Spinal cord (tissue), 10 donors: ENCODE measurements around the gene SULT1C2. TPM values are rescaled to one million over a fixed set of nuclear protein-coding genes. Genes with fewer than 3 reads are reported as not detected.
A peak's percentile ranks its signal among the peaks of the same experiment; 100 is the strongest.

Source experiments
- DNase-seq, 6 donors: peaks; one replicate each; pipeline versions ENCODE4 v3.0.0 to v3.0.0-alpha.2; 2013 to 2015; ENCODE audit warnings: low spot score in 6 of 6, low read depth in 4 of 6
- H3K27ac ChIP-seq: one replicate; pipeline ENCODE4 v1.5.1; 2013; ENCODE audit warnings: low read depth, low read length, control low read depth
- H3K27me3 ChIP-seq: one replicate; pipeline ENCODE4 v1.6.1; 2013; ENCODE audit warnings: low read length; ENCODE audit not compliant: control insufficient read depth, insufficient read depth
- H3K36me3 ChIP-seq: one replicate; pipeline ENCODE4 v1.6.1; 2013; ENCODE audit warnings: low read length; ENCODE audit not compliant: control insufficient read depth, insufficient read depth
- H3K4me1 ChIP-seq: one replicate; pipeline ENCODE4 v1.6.1; 2013; ENCODE audit warnings: low read length; ENCODE audit not compliant: control insufficient read depth, insufficient read depth
- H3K4me3 ChIP-seq: one replicate; pipeline ENCODE4 v1.5.1; 2013; ENCODE audit warnings: low read depth, low read length, control low read depth
- H3K9me3 ChIP-seq: one replicate; pipeline ENCODE4 v1.6.1; 2013; ENCODE audit warnings: low read length; ENCODE audit not compliant: control insufficient read depth, insufficient read depth
- WGBS: methylation state at CpG from one replicate; pipeline ENCODE4 v1.1.5; 2013; ENCODE audit warnings: missing lambda C conversion rate; ENCODE audit not compliant: insufficient coverage; 5-methylcytosine and 5-hydroxymethylcytosine counted together
- polyA plus RNA-seq, 2 donors: library from polyadenylated mRNA; unstranded; fragments of 120-200 nt; gene quantifications; one replicate each; pipeline ENCODE4 v1.2.1, GENCODE V29; 2013; ENCODE audit not compliant: insufficient read length in 2 of 2
- total RNA-seq, 2 donors: library from RNA; depleted of rRNA in 1 of 2; stranded (reverse); fragments of 120-200 nt in 1 of 2; fragments of >200 nt in 1 of 2; gene quantifications; one replicate each; pipeline versions ENCODE4 v1.2.3 to v1.2.4, GENCODE V29; 2013 to 2014
- donor health status: healthy.

SULT1C2 gene
- total and polyA plus RNA-seq, 4 donors: 0.95 to 4.4 (median 2.8) TPM

DNA sequence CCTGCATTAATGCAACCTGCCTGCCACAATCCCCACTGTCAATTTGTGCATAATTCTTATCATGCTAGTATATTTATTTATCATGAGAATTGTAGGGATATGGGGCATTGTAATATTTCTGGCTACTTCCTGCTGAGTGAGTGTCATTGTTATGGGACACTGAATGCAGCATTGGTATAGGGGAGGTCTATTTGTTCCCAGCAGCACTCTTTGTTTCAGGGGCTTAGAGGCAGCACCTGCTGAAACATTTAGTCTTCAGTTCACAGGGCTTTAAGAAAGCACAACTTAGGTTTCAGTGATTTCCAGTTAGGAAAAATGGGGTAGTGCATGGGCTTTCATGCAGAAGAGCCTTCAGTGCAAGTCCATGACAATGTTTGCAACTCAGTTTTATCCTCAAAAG is 25.3 kb upstream of the SULT1C2 start:
- Histone ChIP-seq H3K36me3 (no peaks in the 10 kb centered on the region), H3K4me3 (no peak overlapping the region), H3K27ac (no peak overlapping the region), H3K4me1 (no peaks in the 10 kb centered on the region), H3K27me3 (no peaks in the 10 kb centered on the region), H3K9me3 (no peaks in the 10 kb centered on the region)
- DNase-seq: no peak

DNA sequence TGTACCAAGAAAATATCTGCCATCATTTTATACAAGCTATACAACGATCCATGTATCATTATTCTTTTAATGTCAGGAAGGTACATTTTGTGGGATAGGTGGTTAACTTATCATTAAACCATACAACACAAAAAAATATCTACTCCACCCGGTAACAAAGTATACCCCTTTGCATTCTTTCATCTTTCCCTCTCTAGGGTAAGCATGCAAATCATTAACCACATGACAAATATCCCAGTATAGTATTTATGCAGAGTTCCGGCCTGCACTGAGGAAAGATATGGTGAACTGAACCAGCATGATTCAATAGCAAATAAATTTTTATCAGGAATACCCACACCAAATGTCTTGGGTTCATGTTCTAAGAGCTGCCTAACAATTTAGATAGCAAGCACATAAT is 22.5 kb upstream of the SULT1C2 start:
- WGBS: no CpG with 5 or more reads among the region's 3 CpGs
- DNase-seq: no peak
- H3K36me3 ChIP-seq: no peaks in the 10 kb centered on the region
- H3K27ac ChIP-seq: no peak overlapping the region
- no peaks in the 10 kb centered on the region for H3K27me3 ChIP-seq
- no peaks in the 10 kb centered on the region for H3K9me3 ChIP-seq
- no peaks in the 10 kb centered on the region for H3K4me1 ChIP-seq
- no peak overlapping the region for H3K4me3 ChIP-seq

DNA sequence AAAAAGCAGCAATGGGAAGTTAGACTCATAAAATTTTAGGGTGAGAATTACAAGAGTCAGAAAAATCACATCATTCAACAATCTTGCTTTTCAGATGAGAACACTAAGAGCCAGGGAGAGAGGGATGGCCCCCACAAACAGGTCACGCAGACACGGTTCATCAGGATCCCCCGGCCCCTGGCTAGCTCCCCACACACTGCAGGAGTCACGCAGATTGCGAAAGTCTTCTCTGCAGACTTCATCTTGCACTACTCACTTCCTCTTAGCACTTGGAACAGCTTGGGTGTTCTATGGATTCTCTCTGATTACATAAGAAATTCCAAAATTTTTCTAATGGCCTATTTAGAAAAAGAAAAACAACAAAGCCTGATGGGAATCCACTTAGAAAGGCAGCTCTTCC is 21.6 kb upstream of the SULT1C2 start:
- Histone ChIP-seq H3K36me3 (no peaks in the 10 kb centered on the region), H3K4me3 (no peak overlapping the region), H3K4me1 (no peaks in the 10 kb centered on the region), H3K27ac (peak overlapping the region; percentile 81), H3K27me3 (no peaks in the 10 kb centered on the region), H3K9me3 (no peaks in the 10 kb centered on the region)
- 78% methylated on average over 4 of the region's 5 CpGs for WGBS
- peak in 1 of 6 donors; percentile 40 for DNase-seq

DNA sequence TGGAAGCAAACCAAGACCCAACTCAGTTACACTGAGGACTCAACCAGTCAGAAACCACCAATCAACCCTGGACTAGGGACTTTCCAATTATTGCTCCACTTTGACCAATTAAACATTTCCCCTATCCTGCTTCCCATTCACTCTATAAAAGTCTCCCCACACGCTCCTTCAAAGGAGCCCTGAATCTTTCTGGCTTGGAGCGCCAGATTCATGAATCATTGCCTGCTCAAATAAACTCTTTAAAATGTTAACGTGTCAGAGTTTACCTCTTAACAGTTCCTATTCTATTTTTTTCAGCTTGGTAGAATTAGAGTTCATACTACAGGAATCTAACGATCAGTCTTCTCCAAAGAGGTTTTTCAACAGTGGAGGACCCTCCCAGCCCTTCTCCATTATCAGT is 20.7 kb upstream of the SULT1C2 start:
- no peaks in the 10 kb centered on the region for H3K9me3 ChIP-seq
- WGBS: 88% methylated on average over 1 of the region's 4 CpGs
- H3K4me3 ChIP-seq: no peak overlapping the region
- no peak for DNase-seq
- peak overlapping the region; percentile 81 for H3K27ac ChIP-seq
- no peaks in the 10 kb centered on the region for H3K4me1 ChIP-seq
- no peaks in the 10 kb centered on the region for H3K27me3 ChIP-seq
- no peaks in the 10 kb centered on the region for H3K36me3 ChIP-seq

DNA sequence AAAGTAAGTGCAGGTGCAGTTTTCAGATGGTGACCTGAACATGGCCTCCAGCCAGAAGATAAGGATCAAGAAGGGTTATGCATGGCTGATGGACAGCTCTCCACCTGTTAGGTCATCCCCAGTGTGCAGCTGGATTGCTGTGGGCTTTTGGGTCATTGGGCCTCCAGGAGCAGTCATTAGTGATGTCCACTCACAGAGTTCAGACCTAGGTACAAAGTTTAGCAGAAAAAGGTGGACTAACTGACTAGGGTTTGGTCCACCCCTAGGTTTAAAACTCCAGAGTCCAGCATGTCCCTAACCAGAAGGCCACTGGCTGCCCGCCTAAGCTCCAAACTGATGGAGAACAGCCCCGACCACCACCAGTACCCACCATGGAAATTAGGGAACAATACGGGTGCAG is 18.3 kb upstream of the SULT1C2 start:
- H3K4me1 ChIP-seq: no peaks in the 10 kb centered on the region
- DNase-seq: no peak
- 81% methylated on average over 3 of the region's 3 CpGs for WGBS
- H3K9me3 ChIP-seq: no peaks in the 10 kb centered on the region
- H3K4me3 ChIP-seq: no peak overlapping the region
- no peaks in the 10 kb centered on the region for H3K36me3 ChIP-seq
- no peak overlapping the region for H3K27ac ChIP-seq
- no peaks in the 10 kb centered on the region for H3K27me3 ChIP-seq

DNA sequence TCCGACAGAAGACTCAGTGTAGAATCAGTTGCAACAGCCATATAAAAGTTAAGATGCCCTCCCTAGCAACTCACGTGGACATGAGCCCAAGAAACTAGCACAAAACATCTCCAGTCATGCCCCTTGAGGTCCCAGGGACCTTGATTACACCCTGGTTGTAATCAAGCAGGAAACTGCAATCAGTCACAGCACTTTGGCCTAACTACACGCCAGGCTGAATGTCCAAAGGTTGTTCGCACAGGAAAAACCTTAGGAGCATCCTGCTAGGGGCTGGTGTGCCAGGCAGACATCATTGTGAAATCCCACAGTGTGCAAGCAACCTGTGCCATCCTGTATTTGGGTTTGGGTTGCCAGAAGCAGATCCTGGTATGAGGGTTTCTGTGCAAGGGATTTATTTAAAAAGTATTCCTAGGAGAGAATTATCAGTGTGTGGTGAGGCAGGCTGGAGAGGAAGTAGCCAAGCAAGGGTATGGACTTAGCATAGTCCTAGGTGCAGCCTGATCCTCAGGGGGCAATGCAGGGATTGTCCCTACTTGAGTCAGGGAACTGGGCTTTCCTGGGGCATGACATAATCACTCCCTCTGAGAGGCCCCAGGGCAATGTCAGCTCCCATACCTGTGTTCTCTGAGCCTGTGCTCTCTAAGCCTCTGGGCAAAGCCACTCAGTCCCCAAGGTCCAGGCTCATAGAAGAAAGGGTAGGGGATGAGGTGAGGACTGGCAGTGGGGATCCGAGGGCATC is 17.8 kb upstream of the SULT1C2 start:
- Histone ChIP-seq H3K27ac (peak overlapping the region; percentile 3), H3K4me3 (no peak overlapping the region), H3K36me3 (no peaks in the 10 kb centered on the region), H3K27me3 (no peaks in the 10 kb centered on the region), H3K9me3 (no peaks in the 10 kb centered on the region), H3K4me1 (no peaks in the 10 kb centered on the region)
- 91% methylated on average over 5 of the region's 5 CpGs for WGBS
- DNase-seq: no peak

DNA sequence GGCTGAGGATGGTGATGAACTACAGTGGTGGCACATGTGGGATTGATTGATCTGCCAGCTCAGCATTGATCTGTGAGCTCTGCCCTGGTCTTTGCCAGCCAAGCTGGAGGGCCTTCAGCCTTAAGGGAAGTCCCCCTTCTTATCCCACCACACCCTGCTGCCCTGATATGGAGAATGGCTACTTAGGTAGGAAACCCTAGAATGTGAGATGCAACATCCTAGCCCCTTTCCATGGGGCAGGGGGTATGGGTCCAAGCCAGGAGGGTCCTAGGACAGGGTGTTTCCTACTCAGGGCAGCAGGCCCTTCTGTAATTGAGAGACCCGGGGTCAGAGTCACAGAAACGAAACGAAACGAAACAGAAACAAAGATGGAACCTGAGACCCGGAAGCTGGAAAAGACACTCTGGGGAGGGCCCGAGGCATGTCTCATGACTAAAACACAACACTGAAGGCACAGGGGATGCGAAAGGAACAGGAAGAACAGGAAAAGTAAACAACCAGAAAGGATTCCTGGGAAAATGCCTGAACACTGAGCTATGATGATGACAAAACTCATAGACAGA is 16.9 kb upstream of the SULT1C2 start:
- Histone ChIP-seq H3K9me3 (no peaks in the 10 kb centered on the region), H3K36me3 (no peaks in the 10 kb centered on the region), H3K27ac (peak overlapping the region; percentile 3), H3K27me3 (no peaks in the 10 kb centered on the region), H3K4me1 (no peaks in the 10 kb centered on the region), H3K4me3 (no peak overlapping the region)
- DNase-seq: peak in 1 of 6 donors; percentile 45
- 82% methylated on average over 6 of the region's 7 CpGs for WGBS

DNA sequence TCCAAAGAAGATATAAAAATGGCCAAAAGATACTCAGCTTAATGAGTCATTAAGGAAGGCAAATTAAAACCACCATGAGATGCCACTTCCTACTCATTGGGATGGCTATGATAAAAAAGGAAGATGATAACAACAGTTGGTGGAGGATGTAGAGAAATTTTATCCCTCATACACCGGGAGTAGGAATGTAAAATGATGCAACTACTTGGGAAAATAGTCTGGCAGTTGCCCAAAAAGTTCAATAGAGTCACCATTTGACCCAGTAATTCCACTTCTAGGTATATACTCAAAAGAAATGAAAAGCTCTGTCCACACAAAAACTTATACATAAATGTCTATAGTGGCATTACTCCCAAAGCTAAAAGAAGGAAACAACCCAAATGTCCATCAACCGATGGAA is 10.1 kb upstream of the SULT1C2 start:
- Histone ChIP-seq H3K4me1 (no peaks in the 10 kb centered on the region), H3K27me3 (no peaks in the 10 kb centered on the region), H3K27ac (no peak overlapping the region), H3K9me3 (no peaks in the 10 kb centered on the region), H3K4me3 (no peak overlapping the region), H3K36me3 (no peaks in the 10 kb centered on the region)
- DNase-seq: no peak
- no CpG with 5 or more reads among the region's 2 CpGs for WGBS

DNA sequence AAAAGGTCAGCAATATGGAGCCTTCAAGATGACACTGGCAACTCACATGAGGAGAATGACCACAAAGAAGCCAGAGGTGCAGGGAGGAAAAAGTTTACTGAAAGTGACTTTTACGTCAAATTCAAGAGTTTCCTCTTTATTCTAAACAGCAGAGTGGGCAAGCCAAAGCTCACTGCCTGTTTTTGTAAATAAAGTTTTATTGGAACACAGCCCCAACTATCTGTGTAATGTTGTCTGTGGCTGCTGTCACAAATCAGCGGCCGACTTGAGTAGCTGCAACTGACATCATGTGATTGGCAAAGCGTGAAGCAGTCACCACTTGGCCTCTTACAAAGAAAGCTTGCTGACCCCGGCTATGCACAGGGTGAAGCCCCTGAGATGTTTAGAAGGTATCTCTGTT is 9.2 kb upstream of the SULT1C2 start:
- no peaks in the 10 kb centered on the region for H3K4me1 ChIP-seq
- 83% methylated on average over 4 of the region's 5 CpGs for WGBS
- no peaks in the 10 kb centered on the region for H3K27me3 ChIP-seq
- H3K36me3 ChIP-seq: no peaks in the 10 kb centered on the region
- no peaks in the 10 kb centered on the region for H3K9me3 ChIP-seq
- DNase-seq: no peak
- H3K27ac ChIP-seq: no peak overlapping the region
- no peak overlapping the region for H3K4me3 ChIP-seq

DNA sequence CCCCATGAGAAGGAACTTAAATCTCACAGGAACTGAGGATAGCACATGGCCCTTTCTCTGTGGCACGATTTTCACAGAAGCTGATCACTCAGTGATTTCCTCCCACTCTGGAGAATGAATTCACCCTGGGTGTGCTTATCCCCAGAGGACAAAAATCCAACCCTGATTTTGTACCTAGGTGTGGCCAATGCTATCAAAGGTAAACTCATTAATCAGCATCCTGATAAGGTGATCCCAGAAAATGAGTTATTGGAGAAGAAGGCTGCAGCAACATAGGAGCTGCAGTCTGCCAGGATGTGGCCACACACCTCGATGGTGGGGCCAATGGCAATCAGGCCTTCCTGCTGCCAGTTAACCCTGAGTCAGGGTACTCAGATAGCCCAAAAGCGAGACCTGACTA is 8.2 kb upstream of the SULT1C2 start:
- DNase-seq: no peak
- no peaks in the 10 kb centered on the region for H3K36me3 ChIP-seq
- no peak overlapping the region for H3K4me3 ChIP-seq
- WGBS: 75% methylated on average over 3 of the region's 3 CpGs
- H3K27me3 ChIP-seq: no peaks in the 10 kb centered on the region
- no peak overlapping the region for H3K27ac ChIP-seq
- H3K9me3 ChIP-seq: no peaks in the 10 kb centered on the region
- no peaks in the 10 kb centered on the region for H3K4me1 ChIP-seq
